Right ventricle myocardium superior (tissue), 1 donor: ENCODE measurements around the gene PLXND1. TPM values are rescaled to one million over a fixed set of nuclear protein-coding genes. Genes with fewer than 3 reads are reported as not detected.

Source experiments
- ATAC-seq: fragments of 200-7000 bp; cut with Tn5 transposase; one replicate; pipeline ENCODE4 v1.9.1; 2020; ENCODE audit warnings: mild to moderate bottlenecking; ENCODE audit not compliant: poor library complexity
- DNase-seq: peaks from one replicate; pipeline ENCODE4 v3.0.0-alpha.2; 2020
- intact Hi-C: fragments of 100-400 bp; cut with DNase I; formaldehyde crosslinking; loops from one replicate; pipeline ENCODE4 v1.11.2; 2022
- total RNA-seq: library from RNA; stranded (reverse); fragmentation: NEBNext Ultra II Directional; extraction: Animal tissue kit (Norgen Biotek cat#: 25700); gene quantifications from one replicate; pipeline ENCODE4 v1.2.1, GENCODE V29; 2021
- donor health status: DM: no; HTN: yes; CAD: no; lungs with severe emphysema.

The PLXND1 gene
- total RNA-seq, 1 donor from 2014 or later: 53.1 TPM

DNA sequence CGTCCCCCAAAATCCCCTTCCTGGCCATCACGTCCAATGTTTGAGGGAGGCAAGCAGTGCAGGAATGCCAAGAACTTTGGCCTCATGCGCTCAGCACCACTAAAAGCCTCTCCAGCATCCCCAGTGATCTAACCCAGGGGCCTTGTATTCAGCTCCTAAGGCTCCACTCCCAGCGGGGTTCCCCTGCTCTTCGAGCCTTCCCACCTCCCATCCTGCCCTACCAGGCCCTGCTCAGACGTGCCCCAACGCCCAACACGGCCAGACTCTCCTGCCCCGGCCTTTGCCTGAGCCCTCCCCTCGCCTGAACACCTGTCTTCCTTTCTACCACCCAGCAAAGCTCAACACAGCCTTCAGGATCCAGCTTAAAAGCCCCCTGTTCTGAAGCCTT, 30.5 kb downstream of the PLXND1 start:
- intact Hi-C loops: no loop called here
- no peak for DNase-seq
- ATAC-seq: no peak

DNA sequence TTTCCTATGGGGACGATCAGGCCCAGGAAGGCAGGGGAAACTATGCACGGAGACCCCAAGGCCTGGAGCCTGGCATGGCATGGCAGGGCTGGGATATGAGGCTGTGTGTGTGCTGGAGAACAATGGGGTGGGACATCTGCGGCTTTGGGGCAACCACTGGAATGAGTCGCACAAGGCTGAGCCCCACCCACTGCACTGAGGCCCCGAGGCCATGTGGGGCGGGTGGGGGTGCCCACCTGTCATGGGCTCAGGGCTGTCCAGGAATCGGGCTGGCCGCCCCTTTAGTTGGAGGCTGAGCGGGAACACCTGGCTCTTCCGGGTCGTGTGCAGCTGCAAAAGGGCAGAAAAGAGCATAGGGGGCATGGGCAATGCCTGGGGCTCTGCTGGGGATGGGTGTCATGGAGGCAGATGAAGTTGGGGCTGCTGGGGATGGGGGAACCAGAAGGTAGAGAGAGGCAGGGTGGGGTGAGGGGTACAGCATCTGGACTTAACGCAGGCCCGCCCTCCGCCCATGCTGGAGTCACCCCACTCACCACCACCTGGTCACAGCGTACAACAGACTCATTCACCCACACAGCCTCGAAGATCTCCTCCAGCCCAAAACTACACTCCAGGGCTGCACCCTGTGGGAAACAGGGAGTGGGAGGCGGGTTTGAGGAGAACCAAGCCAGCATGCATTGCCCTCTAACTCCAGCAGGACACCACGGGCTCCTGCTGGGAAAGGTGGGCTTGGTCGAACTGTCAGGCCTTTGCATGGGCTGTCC, 31.1 kb downstream of the PLXND1 start:
- DNase-seq: no peak
- intact Hi-C loops: no loop called here
- ATAC-seq: no peak

DNA sequence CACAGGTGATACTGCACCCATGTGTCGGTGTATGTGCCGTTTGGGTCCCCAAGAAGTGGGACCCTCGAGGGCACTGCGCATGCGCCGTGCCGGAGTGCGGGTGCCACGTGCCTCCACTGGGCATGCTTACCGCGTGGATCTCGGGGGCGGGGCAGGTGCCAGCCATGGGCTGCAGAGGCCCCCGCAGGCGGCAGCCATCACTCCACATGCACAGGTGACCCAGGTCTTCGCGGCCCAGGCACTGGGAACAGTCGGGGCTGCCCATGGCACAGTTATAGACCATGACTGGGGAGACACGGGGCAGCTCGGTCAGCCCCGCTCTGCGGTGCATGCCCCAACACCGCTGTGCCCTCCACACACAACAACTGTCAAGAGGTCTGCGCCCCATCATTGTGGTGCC, 32.3 kb downstream of the PLXND1 start:
- ATAC-seq (no peak), DNase-seq (no peak)
- intact Hi-C loops: no loop called here

DNA sequence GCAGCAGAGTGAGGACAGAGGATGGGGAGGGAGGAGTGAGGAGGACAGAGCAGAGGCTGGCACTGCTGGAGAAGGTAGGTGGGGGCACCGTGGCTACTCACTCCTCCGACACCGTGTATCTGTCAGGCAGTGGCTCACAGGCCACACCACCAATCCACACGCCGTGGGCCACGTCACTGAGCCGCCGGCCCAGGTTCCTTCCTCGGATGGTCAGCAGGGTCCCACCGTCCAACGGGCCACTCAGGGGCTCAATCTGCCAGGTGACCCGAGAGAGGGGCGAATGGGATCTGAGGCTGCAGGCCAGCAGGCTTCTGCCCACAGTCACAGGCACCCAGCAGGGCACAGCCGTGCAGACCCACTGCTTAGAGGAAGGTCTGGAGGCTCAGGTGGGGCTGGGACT, 33.0 kb downstream of the PLXND1 start:
- DNase-seq (no peak), ATAC-seq (no peak)
- intact Hi-C loops: no loop called here

DNA sequence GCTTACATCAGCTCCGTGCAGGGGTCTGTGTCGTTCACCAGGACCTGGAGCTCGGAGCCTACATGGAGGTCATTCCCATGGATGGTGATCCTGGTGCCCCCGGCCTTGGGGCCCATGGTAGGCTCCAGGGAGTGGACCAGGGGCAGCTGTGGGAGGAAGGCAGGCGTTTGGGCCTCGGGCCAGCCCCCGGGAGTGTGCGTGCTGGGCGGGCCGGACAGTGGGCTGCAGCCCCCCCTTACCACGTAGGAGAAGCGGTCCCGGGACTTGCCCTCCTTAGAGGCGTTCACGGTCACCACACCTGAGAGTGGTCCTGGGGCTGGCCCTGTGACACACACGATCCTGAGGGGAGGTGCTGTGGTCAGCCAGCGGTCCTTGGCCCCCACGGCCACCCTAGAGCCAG, 33.9 kb downstream of the PLXND1 start:
- no peak for ATAC-seq
- intact Hi-C loops: no loop called here

DNA sequence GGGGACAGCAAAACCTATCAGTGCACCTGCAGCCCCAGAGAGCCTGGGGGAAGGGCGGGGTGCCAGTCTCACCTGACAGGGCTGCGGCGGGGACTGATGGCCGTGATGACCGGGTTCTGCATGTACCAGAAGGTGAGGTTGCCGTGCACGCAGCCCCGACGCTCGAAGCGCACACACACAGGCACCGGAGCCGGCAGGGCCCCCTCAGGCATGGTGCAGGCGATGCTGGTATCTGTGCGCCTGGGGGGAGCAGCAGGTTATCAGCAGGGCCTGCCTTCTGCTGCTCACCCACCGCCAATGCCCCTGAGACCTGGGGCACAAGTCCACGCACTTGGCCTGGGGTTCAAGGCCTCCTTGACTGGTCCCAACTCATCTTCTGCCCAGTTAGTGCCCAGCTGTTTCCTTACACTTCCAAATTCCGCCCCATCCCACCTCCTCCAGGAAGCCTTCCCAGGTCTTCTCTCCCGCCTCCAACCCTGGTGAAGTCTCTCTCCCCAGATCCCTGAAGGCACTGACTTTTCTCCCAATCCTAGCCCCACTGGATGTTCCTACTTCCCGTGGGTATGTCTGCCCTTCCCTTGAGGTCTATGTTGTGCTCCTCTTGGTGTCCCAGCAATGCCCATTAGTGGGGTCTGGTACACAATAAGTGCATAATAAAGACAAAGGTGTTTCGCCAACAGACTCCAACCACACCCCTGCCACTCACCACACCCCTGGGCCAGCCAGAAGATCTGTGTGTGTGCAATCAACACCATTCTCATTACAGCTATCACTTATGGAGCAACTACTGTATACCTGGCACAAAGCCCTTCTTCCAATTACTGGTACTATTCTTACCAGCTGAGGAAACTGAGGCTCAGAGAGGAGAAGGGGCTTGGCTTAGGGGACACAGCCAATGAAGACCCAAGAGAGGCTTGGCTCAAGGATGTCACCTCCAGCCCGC, 34.6 kb downstream of the PLXND1 start:
- DNase-seq (no peak), ATAC-seq (no peak)
- intact Hi-C loops: no loop called here

More for the DNA sequence above, 33.9 kb downstream of the PLXND1 start:
- no peak for DNase-seq

DNA sequence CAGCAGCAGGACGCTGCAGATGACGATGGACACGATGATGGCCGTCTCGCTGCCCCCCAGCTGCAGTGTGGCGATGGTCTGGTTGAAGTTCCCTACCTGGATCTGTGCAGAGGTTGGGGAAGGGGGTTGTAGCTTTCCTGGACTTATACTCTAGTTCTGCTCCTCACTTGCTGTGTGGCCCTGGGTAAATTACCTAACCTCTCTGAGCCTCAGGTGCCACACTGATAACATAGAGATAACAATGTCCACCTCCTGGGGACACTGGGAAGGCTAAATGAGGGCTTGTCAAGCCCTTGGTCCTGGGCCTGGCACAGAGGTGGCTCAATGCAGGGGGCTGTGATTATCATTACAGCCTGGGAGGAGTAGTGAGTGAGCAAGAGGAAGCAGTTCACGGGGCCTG, 36.6 kb downstream of the PLXND1 start:
- no peak for ATAC-seq
- intact Hi-C loops: no loop called here
- no peak for DNase-seq

DNA sequence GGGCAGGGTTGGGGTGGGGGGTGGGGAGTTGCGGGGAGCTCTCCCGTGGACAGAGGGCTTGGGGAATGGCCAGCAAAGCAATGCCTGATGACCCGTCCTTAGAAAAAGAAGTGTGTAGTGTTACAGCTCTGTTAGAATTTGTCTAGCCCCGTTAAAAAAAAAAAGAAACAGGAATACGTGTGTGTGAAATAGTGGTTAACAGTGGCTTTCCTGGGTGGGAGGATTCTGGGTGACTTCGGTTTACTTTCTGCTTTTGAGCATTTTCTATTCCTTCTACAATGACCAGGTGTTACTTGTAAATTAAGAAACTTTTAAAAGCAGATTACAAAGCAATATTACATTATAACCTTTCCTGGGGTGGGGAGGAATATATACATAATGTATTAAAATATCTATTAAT, 38.5 kb downstream of the PLXND1 start:
- ATAC-seq: no peak
- no peak for DNase-seq
- intact Hi-C loops: no loop called here

DNA sequence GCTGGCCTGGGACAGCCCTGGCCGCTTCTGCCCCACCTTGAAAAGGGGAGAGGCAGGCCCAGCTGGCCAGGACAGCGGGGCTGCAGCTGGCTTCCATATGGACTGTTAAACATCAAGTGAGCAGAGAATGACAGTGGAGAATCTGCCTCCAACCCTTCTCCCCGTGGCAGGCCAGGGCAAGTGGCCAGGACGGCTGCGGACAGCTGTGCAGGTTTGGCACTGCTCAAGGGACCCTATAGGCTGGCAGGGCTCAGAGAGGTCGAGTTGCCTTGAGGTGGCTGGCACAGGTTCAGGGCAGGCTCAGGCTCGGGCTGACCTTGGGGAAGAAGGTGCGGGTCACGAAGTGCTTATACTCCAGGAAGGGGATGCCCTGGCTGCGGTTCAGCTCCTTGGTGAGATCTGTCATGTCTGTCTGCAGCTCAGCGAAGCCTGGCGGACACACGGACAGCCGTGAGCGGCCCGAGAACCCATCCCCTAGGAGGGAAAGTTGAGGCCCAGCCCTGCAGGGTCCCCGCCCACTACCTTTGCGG, 39.2 kb downstream of the PLXND1 start:
- ATAC-seq (peak; percentile 14), DNase-seq (peak; percentile 62)
- intact Hi-C loops: no loop called here

DNA sequence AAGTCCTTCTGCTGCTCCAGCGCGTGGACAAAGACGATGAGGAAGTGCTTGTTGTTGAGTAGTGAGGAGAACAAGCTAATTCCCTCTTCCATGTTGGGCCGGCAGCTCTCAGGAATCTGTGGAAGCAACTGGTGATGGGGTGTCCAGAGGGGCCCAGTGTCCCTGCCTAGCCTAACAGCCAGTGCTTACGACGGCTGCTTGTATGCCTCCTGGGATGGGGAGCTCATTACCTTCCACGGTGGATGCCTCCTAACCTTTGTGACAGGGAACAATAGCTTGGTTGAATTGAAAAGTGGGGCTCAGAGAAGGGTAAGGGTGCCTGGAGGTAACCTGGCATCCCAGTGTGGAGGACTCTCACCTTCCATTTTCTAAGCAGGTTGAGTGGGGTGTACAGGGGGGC, 40.6 kb downstream of the PLXND1 start:
- DNase-seq: no peak
- intact Hi-C loops: no loop called here
- ATAC-seq: no peak

DNA sequence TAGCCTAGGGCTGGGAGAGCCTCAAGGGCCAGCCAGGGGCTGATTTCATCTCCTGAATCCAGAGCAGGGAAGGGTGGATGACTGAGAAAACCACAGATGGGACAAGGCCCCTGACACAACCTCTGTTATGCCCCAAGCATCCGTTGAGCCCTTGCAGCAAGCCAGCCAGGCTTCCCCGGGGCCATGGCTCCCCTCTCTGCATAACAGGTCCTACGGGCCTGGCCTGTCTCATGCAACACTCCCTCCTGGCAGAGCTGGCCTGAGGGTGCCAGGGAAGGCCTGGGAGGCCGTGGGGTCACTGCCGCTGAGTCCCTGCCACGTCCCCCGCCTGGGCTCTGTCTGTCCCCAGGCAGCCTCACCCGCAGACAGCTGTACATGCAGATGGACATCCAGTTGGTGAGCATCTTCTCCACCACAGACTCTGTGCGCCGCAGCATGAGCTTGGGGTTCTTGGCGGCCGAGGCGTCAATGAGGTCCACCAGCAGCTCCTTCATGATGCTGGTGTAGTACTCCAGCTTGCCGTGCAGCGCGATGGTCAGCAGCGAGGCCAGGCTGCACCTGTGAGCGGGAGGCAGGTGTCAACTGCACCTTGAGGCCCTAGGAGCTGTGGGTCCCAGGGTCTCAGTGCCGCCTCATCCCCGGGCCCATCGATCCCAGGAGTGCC, 41.4 kb downstream of the PLXND1 start:
- intact Hi-C loops: no loop called here
- DNase-seq: no peak
- ATAC-seq: no peak

DNA sequence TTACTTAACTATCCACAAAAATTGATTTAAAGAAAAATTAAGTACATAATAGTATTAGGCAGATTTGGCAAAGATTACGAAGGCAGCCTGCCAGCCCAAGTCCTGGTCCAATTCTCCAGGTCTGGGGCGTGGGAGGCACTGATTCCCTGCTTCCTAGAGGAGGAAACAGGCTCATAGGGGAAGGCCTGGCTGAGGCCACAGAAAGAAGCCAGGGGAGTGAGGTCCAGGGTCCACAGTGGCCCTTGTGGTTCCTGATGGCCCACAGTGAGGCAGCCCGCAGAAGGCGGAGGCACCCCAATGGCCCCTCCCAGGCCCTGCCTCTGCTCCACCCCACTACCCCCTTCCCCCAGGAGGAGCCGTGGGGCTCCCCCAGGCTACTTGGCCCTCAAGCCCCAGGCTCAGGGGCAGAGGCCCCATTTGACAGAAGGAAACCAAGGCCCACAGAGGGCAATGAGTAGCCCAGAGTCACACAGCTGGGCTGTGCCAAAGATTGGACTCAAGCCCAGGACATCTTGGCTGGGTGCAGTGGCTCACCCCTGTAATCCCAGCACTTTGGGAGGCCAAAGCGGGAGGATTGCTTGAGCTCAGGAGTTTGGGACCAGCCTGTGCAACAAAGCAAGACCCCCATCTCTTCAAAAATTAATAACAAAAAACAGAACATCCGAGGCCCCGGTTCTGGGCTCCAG, 42.5 kb downstream of the PLXND1 start:
- ATAC-seq (no peak), DNase-seq (peak; percentile 62)
- intact Hi-C loops: no loop called here

DNA sequence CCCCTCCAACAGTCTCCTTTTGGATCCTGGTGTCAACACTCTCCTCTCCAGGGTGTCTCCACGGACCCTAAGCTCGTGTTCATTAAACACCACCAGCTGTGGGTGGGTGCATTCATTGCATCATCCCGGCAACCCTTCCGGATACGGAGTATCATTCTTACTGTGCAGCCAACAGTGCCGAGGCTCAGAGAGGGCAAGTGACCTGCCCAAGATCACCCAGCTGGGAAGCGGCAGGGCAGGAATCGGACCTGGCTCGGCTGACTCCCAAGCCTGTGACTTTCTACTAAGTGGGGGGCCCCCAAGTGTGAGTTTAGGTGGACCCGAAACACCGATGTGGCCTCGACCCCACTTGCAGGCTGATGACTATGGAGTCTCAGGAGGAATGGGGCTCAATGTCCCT, 43.1 kb downstream of the PLXND1 start:
- DNase-seq (no peak), ATAC-seq (no peak)
- intact Hi-C loops: no loop called here

DNA sequence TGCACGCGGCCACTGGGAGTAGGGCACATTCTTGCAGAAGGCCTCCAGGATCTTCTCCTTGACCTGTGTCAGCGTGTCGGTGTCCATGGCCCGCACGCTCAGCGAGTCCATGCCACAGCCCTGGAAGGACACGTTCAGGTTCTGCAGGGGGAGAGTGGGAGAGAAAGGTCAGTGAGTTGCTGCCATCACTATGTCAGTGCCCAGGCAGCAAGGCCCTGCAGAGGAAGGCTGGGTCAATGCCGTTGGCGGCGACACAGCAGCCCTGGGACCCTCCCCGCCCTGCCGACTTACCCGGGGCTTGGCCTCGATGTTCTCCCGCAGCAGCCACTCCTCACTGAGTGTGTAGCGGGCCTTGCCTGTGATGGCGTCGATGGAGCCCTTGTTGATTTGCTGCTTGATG, 43.7 kb downstream of the PLXND1 start:
- no peak for ATAC-seq
- DNase-seq: no peak
- intact Hi-C loops: no loop called here

DNA sequence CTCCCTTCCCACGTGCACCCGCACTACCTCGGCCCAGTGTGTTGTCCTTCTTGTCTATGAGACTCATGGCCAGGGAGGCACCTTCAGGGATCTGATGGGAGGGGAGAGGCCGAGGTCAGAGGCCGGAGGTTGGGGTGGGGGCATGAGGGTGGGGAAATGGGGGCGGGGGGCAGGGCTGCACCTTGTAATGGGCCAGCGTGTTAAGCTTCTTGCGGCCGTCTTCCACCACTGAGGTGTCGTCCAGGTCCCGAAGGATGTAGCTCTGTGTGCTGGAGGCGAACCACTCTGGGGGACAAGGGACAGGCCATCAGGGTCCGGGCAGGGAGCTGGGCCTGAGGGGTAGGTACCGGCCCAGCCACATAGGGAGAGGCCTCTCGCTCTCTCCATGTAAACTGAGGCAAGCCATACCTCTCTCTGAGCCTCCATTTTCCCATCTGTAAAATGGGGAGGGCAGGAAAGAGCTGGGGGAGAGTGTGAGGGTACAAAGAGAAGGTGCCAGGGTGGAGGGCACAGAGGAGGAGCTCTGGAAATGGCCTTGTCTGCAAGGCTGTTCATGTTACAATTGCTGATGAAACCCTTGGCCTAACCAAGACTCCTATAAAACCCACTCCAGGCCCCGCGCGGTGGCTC, 44.7 kb downstream of the PLXND1 start:
- intact Hi-C loops: no loop called here

DNA sequence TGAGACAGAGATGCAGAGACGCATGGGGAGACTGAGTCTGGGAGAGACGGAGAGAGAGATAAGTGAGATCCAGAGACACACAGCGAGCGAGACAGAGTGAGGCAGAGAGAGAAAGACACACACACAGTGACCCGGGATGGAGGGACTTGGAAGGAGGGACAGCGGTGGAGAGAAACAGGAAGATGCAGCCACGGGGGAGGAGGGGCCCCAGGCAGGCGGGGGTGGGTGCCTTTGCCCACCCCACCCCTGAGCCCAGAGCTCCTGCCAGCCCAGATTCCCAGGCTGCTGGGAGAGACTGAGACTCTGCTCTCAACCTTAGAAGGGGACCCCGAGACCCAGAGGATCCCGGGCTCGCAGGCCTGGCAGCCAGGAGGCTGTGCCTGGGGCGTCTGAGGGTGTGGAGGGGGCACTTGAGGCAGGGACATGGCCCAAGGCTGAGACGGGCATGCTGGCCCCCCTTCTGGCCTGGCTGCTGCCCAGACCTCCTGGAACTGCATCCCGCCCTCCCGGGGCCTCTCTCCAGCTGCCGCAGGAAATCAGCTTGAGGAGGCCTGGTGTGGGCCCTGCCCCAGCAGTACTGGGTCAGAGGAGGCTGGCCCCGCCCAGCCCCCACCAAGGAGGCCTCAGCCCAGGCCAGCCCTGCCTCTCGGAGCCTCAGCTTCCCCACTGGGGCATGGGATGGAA, 45.4 kb downstream of the PLXND1 start:
- intact Hi-C loops: no loop called here
- DNase-seq (peak; percentile 93), ATAC-seq (peak; percentile 80)

More for the DNA sequence above, 44.7 kb downstream of the PLXND1 start:
- ATAC-seq: no peak
- no peak for DNase-seq

DNA sequence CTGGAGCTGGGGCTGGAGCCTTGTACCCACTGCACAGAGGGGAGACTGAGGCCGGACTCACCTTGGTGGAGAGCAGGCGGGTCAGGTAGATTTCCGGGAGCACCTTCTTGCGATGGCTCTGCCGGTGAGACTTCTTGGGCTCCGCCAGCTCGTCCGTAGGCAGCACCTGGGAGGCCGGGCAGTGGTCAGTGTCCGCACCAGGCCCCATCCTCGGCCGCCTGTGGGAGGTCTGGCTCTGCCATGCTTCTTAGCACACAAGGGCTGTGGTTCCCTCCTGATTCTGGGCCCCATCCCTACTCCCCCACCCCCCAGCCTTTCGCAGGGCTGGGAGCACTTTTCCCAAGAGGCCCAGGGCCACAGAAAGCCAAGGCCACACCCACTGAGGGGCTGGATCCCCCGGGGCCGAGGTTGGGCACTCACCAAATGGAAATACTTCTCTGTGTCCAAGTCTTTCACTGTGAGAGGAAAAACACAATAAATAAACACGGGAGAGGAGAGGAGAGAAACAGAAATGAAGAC, 46.1 kb downstream of the PLXND1 start:
- peak; percentile 70 for DNase-seq
- ATAC-seq: peak; percentile 21
- intact Hi-C loops: no loop called here
